ENCODE results near the gene EFHC1.

The EFHC1 gene

DNA sequence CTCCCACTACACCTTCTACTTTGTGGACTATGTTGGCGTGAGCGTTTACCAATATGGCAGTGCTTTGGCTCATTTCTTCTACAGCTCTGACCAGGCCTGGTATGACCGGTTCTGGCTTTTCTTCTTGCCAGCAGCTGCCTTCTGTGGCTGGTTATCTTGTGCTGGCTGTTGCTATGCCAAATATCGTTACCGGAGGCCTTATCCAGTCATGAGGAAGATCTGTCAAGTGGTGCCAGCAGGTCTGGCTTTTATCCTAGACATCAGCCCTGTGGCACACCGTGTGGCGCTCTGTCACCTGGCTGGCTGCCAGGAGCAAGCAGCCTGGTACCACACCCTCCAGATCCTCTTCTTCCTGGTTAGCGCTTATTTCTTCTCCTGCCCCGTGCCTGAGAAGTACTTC is 16.5 kb upstream of the EFHC1 start:
- no peak overlapping the region for H3K9ac ChIP-seq (ENCODE audit: low read length)
- no peaks in the 10 kb centered on the region for H3K4me1 ChIP-seq (ENCODE audit: control insufficient read depth, insufficient read depth, low read length)
- H3K36me3 ChIP-seq (ENCODE audit: control insufficient read depth, insufficient read depth, low read length), result peaks cover 6% of the 10 kb centered on the region
- H3K27ac ChIP-seq (ENCODE audit: low read depth, low read length), result no peak overlapping the region
- H3K27me3 ChIP-seq (ENCODE audit: control insufficient read depth, insufficient read depth, low read length), result no peaks in the 10 kb centered on the region
- H3K4me3 ChIP-seq (ENCODE audit: low read length), result no peak overlapping the region

DNA sequence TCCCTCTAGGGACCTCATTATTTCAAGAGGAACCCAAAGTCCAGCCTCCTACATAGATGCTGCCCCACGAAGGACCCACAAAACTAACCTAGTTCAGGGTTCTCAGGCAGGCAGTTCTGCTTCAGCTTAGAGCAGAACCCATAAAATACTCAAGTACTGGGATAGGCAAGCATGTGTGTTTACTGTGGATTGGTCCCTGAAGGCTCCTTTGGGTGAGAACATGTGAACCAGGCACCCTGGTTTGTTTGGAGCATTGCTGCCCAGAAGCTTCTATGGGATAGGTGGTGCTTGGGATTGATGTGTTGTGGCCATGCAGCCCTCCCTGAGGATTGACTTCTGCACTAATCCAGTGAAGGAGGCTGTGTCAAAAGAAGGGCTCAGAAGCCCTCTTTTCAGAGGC is 14.9 kb upstream of the EFHC1 start:
- Histone ChIP-seq H3K27ac (ENCODE audit: low read depth, low read length) (no peak overlapping the region), H3K27me3 (ENCODE audit: control insufficient read depth, insufficient read depth, low read length) (no peaks in the 10 kb centered on the region), H3K9ac (ENCODE audit: low read length) (no peak overlapping the region), H3K4me1 (ENCODE audit: control insufficient read depth, insufficient read depth, low read length) (no peaks in the 10 kb centered on the region), H3K4me3 (ENCODE audit: low read length) (no peak overlapping the region), H3K36me3 (ENCODE audit: control insufficient read depth, insufficient read depth, low read length) (peaks cover 6% of the 10 kb centered on the region)

DNA sequence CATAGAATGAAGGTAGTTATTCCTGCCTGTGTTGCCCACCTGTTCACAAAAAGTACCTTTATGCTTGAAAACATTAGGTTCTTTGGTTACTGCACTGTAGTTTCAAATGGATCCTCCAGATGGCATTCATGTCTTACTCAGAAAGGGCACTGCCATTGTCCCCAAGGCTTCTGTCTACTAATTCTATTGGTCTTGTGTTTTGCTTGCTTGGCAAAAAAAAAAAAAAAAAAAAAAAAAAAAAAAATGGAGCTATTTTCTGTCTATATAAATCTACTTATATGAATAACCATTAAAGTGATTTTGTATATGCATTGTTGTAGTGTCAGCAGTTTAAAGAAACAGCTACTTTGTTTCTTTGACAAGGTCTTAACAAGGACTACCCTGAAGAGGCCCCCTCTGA is 12.7 kb upstream of the EFHC1 start:
- Histone ChIP-seq H3K9ac (ENCODE audit: low read length) (no peak overlapping the region), H3K36me3 (ENCODE audit: control insufficient read depth, insufficient read depth, low read length) (peaks cover 6% of the 10 kb centered on the region), H3K27ac (ENCODE audit: low read depth, low read length) (no peak overlapping the region), H3K4me1 (ENCODE audit: control insufficient read depth, insufficient read depth, low read length) (peaks cover 5% of the 10 kb centered on the region), H3K27me3 (ENCODE audit: control insufficient read depth, insufficient read depth, low read length) (no peaks in the 10 kb centered on the region), H3K4me3 (ENCODE audit: low read length) (no peak overlapping the region)

GRCh38 chr6:52409499-52409898 is 10.6 kb upstream of the EFHC1 start:
- Histone ChIP-seq H3K9ac (ENCODE audit: low read length) (no peak overlapping the region), H3K27me3 (ENCODE audit: control insufficient read depth, insufficient read depth, low read length) (no peaks in the 10 kb centered on the region), H3K4me1 (ENCODE audit: control insufficient read depth, insufficient read depth, low read length) (peaks cover 5% of the 10 kb centered on the region), H3K36me3 (ENCODE audit: control insufficient read depth, insufficient read depth, low read length) (peaks cover 2% of the 10 kb centered on the region), H3K27ac (ENCODE audit: low read depth, low read length) (no peak overlapping the region), H3K4me3 (ENCODE audit: low read length) (no peak overlapping the region)

DNA sequence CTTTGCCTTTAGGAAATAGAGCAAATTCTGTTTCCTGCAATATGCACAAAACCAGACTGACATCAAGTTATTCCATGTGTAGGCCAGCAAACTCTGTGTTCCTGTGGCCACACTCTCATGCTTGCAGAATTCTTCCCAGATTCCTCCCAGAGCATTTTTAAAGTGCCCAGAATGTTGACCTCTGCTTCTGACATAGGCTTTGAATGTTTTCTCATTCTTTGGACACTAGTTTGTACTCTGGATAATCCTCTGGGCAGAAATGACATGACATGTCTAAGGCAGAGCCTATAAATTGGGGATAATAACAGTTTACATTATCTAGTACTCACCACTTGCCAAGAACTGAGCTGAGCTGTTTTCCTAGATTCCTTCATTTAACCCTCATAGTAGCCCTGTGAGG is 9.2 kb upstream of the EFHC1 start:
- peaks cover 5% of the 10 kb centered on the region for H3K4me1 ChIP-seq (ENCODE audit: control insufficient read depth, insufficient read depth, low read length)
- H3K9ac ChIP-seq (ENCODE audit: low read length), result no peak overlapping the region
- peaks cover 2% of the 10 kb centered on the region for H3K36me3 ChIP-seq (ENCODE audit: control insufficient read depth, insufficient read depth, low read length)
- H3K27ac ChIP-seq (ENCODE audit: low read depth, low read length), result no peak overlapping the region
- H3K4me3 ChIP-seq (ENCODE audit: low read length), result no peak overlapping the region
- no peaks in the 10 kb centered on the region for H3K27me3 ChIP-seq (ENCODE audit: control insufficient read depth, insufficient read depth, low read length)

- H3K27me3 ChIP-seq (ENCODE audit: control insufficient read depth, insufficient read depth, low read length), result no peaks in the 10 kb centered on the region
- H3K36me3 ChIP-seq (ENCODE audit: control insufficient read depth, insufficient read depth, low read length), result peaks cover 2% of the 10 kb centered on the region
- no peak overlapping the region for H3K4me3 ChIP-seq (ENCODE audit: low read length)
- H3K4me1 ChIP-seq (ENCODE audit: control insufficient read depth, insufficient read depth, low read length), result peaks cover 5% of the 10 kb centered on the region
- H3K27ac ChIP-seq (ENCODE audit: low read depth, low read length), result no peak overlapping the region
- H3K9ac ChIP-seq (ENCODE audit: low read length), result no peak overlapping the region
Measured at GRCh38 chr6:52411911-52412310, 8.2 kb upstream of the EFHC1 start.

GRCh38 chr6:52415333-52415732 is 4.8 kb upstream of the EFHC1 start:
- no peaks in the 10 kb centered on the region for H3K36me3 ChIP-seq (ENCODE audit: control insufficient read depth, insufficient read depth, low read length)
- no peak overlapping the region for H3K9ac ChIP-seq (ENCODE audit: low read length)
- H3K27me3 ChIP-seq (ENCODE audit: control insufficient read depth, insufficient read depth, low read length), result no peaks in the 10 kb centered on the region
- H3K27ac ChIP-seq (ENCODE audit: low read depth, low read length), result no peak overlapping the region
- no peak overlapping the region for H3K4me3 ChIP-seq (ENCODE audit: low read length)
- peaks cover 5% of the 10 kb centered on the region for H3K4me1 ChIP-seq (ENCODE audit: control insufficient read depth, insufficient read depth, low read length)

DNA sequence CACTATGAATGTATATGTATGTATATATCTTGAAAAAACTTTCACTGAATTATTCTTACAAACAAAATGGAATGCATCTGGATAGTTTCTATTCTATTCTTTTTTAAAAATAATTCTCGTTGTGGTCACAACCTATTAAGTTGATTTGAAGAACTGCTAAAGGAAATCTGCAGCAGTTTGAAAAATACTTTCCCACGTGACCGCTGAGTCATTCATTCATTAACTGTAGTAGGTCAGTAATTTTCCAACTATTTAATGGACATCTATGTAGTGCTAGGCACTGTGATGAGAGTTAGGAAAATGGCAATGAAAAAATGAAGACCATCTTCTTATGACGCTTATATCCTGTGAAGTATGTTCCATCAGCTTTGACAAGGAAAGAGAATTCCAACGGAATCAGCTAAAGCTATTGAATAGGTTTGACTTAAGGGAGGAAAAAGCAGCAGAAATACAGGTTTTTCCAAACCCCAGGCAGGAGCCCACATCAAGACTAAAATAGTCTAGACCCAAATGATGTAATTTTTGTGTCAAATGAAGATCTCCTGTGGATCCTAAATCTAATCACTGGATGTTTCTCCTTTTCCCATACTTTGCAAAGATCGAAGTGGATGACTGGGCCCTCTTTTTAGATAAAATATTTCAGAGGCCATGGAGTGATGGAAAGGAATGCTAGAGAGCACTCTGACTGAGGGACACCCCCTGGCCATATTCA is 4.1 kb upstream of the EFHC1 start:
- Histone ChIP-seq H3K4me3 (ENCODE audit: low read length) (no peak overlapping the region), H3K9ac (ENCODE audit: low read length) (no peak overlapping the region), H3K27ac (ENCODE audit: low read depth, low read length) (no peak overlapping the region)

GRCh38 chr6:52416629-52417151 is 3.5 kb upstream of the EFHC1 start:
- Histone ChIP-seq H3K27me3 (ENCODE audit: control insufficient read depth, insufficient read depth, low read length) (no peaks in the 10 kb centered on the region), H3K4me3 (ENCODE audit: low read length) (no peak overlapping the region), H3K4me1 (ENCODE audit: control insufficient read depth, insufficient read depth, low read length) (peaks cover 3% of the 10 kb centered on the region), H3K9ac (ENCODE audit: low read length) (no peak overlapping the region), H3K36me3 (ENCODE audit: control insufficient read depth, insufficient read depth, low read length) (no peaks in the 10 kb centered on the region), H3K27ac (ENCODE audit: low read depth, low read length) (no peak overlapping the region)

More for the DNA sequence above, 4.1 kb upstream of the EFHC1 start:
- Histone ChIP-seq H3K27me3 (ENCODE audit: control insufficient read depth, insufficient read depth, low read length) (no peaks in the 10 kb centered on the region), H3K36me3 (ENCODE audit: control insufficient read depth, insufficient read depth, low read length) (no peaks in the 10 kb centered on the region), H3K4me1 (ENCODE audit: control insufficient read depth, insufficient read depth, low read length) (peaks cover 5% of the 10 kb centered on the region)

DNA sequence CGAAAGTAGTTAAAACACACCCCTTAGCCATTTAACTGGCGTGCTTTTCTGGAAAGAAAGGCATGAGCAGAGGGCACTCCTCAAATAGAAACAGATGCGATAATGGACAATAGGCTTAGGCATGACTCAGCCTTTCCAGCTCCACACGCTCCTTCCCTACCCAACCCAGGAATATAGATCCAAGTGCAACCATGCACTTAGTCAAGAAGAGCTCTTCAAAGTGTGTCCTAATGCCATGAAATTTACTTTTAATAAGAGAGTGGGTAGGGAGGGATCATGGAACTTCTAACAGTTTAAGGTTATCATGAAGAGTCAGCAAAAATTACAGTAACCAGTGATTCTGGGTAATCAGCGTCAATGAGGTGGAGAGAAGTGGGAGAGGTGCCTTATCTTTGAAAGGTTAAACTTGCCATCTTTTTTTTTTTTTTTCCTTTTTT is 2.4 kb upstream of the EFHC1 start:
- H3K9ac ChIP-seq (ENCODE audit: low read length), result no peak overlapping the region
- no peaks in the 10 kb centered on the region for H3K36me3 ChIP-seq (ENCODE audit: control insufficient read depth, insufficient read depth, low read length)
- no peak overlapping the region for H3K27ac ChIP-seq (ENCODE audit: low read depth, low read length)
- no peaks in the 10 kb centered on the region for H3K27me3 ChIP-seq (ENCODE audit: control insufficient read depth, insufficient read depth, low read length)
- no peak overlapping the region for H3K4me3 ChIP-seq (ENCODE audit: low read length)
- H3K4me1 ChIP-seq (ENCODE audit: control insufficient read depth, insufficient read depth, low read length), result peaks cover 3% of the 10 kb centered on the region

GRCh38 chr6:52418606-52419005 is 1.5 kb upstream of the EFHC1 start:
- peaks cover 3% of the 10 kb centered on the region for H3K4me1 ChIP-seq (ENCODE audit: control insufficient read depth, insufficient read depth, low read length)
- H3K27ac ChIP-seq (ENCODE audit: low read depth, low read length), result no peak overlapping the region
- H3K9ac ChIP-seq (ENCODE audit: low read length), result no peak overlapping the region
- no peaks in the 10 kb centered on the region for H3K27me3 ChIP-seq (ENCODE audit: control insufficient read depth, insufficient read depth, low read length)
- no peaks in the 10 kb centered on the region for H3K36me3 ChIP-seq (ENCODE audit: control insufficient read depth, insufficient read depth, low read length)
- H3K4me3 ChIP-seq (ENCODE audit: low read length), result no peak overlapping the region

GRCh38 chr6:52420668-52421358 is 671 bp downstream of the EFHC1 start:
- H3K36me3 ChIP-seq (ENCODE audit: control insufficient read depth, insufficient read depth, low read length), result no peaks in the 10 kb centered on the region
- H3K27me3 ChIP-seq (ENCODE audit: control insufficient read depth, insufficient read depth, low read length), result no peaks in the 10 kb centered on the region
- peak overlapping the region; percentile 82 for H3K27ac ChIP-seq (ENCODE audit: low read depth, low read length)
- peak overlapping the region; percentile 81 for H3K9ac ChIP-seq (ENCODE audit: low read length)
- H3K4me1 ChIP-seq (ENCODE audit: control insufficient read depth, insufficient read depth, low read length), result peaks cover 3% of the 10 kb centered on the region
- H3K4me3 ChIP-seq (ENCODE audit: low read length), result peak overlapping the region; percentile 100

DNA sequence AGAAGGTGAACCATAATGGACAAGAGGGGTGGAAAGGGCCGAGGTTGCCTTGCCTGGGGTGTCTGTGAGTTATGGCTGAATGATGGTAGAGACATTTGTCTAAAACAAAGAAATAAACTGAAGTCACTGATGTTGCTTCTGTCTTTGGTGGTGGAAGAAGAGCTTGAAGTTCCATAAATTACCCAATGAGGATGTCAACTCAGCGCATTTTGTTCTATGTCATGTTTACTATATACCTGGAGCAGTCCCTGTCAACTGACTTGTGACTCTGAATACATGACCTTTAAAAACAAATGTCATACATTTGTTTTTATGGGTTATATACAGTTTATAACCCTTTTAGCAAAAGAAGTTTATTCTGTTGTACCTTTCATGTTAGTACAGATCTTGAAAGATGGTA is 2.0 kb downstream of the EFHC1 start:
- no peaks in the 10 kb centered on the region for H3K27me3 ChIP-seq (ENCODE audit: control insufficient read depth, insufficient read depth, low read length)
- no peaks in the 10 kb centered on the region for H3K36me3 ChIP-seq (ENCODE audit: control insufficient read depth, insufficient read depth, low read length)
- H3K27ac ChIP-seq (ENCODE audit: low read depth, low read length), result no peak overlapping the region
- H3K4me3 ChIP-seq (ENCODE audit: low read length), result no peak overlapping the region
- no peak overlapping the region for H3K9ac ChIP-seq (ENCODE audit: low read length)
- peaks cover 3% of the 10 kb centered on the region for H3K4me1 ChIP-seq (ENCODE audit: control insufficient read depth, insufficient read depth, low read length)
